ENCODE results near the gene ARL10.

ARL10 gene, protein sequence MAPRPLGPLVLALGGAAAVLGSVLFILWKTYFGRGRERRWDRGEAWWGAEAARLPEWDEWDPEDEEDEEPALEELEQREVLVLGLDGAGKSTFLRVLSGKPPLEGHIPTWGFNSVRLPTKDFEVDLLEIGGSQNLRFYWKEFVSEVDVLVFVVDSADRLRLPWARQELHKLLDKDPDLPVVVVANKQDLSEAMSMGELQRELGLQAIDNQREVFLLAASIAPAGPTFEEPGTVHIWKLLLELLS

DNA sequence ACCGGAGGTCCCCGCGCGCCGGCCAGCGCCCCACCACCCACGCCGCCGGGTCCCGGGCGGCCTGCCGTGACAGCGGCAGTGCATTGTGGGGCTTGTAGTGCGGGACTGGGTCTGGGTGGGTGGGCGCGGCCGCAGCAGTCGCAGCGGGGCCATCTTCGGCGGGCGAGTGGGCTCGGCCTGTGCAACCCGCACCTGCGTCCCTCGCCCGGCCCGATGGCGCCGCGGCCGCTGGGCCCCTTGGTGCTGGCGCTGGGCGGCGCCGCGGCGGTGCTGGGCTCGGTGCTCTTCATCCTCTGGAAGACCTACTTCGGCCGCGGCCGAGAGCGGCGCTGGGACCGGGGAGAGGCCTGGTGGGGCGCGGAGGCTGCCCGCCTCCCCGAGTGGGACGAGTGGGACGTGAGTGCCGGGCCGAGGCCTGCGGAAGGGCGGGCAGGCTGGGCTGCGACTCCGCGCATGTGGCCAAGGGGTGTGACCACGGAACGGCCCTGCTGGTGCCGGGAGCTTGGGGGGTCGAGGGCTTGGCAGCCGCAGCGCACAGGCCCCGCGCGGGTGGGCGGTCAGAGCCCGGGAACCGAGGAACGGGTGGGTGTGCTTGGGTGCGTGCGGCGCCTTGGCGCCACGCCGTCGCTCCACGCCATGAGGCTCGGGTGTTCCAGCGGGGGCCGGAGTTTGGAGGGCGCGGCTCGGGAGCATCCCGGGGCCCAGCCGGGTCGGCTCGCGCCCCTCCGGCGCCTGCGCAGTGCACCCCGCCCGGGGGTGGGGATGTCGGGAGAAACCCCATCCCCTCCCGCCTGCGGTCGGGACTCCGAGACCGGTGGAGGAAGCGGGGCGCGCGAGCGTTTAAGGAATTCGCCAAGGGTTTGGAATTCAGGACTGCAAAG is at the start of gene ARL10:
Gene ARL10, plus strand, starts transcription at position 137 of the 881 bp plus-strand sequence. Its CDS starts 77 bp downstream, at position 214.
- peak; percentile 9 to 19 for DNase-seq

DNA sequence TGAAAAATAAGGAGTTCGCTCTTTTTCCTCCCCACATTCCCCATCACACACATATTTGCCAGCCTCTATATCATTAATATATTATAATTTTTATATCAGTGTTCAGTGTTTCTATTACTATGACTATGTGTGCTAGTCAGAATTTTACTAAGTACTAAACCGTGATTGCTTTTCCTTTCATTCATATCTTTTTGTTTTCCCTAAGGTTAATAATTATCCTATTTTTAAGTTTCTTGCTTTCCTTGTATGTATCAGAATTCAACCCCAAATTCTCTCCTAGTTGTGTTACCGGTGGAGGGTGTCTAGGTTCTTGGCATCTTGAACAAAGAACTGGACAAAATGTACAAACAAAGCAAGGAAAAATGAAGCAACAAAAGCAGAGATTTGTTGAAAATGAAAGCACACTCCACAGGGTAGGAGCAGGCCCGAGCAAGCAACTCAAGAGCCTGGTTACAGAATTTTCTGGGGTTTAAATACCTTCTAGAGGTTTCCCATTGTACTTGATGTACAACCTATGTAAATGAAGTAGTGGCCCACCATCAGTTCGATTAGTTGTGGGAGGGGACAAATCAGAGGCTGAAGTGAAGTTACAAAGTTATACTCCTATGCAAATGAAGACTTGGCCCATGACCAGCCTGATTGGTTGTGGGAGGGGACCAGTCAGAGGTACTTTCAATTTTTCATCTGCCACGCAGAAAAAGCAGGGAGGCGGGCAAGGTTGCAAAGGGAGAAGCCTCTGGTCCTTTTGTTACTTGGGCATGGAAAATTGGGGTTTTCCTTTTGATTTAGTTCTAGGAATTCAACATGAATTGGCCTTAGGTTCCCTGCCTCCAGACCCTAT is 47.5 kb upstream of the ARL10 start:
- no peak for DNase-seq

DNA sequence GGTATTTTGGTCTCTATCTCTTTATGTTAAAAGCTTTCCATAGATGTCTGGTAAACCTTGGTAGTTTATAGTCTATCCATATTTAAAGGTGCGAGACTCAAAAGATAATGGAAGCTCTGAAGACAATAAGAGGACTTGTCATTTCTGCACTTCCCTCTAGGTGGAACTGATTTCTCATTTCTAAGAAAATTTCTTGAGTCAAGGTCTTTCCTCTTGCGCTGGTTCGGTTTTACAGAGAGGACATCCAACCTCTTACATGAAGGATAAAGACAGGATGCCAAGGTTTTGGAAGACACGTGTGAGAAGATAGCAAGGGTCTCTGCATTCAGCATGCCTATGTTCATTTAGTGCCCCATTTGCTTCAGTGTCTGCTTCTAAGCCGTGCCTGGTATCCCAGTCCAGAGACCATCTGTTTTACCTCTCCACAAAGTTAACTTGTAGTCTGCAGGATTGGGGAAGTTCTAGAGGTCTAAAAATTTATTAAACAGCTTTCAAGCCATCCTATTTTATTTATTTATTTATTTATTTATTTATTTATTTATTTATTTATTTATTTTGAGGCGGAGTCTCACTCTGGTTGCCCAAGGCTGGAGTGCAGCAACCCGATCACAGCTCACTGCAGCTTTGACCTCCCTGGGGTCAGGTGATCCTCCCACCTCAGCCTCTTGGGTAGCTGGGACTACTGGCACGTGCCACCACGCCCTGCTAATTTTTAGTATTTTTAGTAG is 45.3 kb upstream of the ARL10 start:
- DNase-seq: no peak

DNA sequence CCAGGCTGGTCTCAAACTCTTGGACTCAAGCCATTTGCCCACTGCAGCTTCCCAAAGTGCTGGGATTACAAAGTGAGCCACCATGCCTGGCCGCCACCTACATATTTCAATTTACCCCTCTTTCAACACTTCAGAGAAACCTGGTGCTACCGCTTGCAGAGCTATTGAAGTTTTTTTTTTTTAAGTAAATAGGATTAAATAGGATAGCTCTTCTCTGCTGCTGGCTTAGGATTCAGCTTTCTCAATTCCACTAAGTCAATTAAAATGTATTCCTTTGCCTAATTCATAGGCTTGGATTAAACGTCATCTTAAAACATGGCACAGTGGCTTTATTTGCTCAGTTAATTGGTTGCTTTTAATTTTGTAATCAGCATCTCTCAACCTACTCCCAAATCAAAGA is 44.7 kb upstream of the ARL10 start:
- DNase-seq: no peak

DNA sequence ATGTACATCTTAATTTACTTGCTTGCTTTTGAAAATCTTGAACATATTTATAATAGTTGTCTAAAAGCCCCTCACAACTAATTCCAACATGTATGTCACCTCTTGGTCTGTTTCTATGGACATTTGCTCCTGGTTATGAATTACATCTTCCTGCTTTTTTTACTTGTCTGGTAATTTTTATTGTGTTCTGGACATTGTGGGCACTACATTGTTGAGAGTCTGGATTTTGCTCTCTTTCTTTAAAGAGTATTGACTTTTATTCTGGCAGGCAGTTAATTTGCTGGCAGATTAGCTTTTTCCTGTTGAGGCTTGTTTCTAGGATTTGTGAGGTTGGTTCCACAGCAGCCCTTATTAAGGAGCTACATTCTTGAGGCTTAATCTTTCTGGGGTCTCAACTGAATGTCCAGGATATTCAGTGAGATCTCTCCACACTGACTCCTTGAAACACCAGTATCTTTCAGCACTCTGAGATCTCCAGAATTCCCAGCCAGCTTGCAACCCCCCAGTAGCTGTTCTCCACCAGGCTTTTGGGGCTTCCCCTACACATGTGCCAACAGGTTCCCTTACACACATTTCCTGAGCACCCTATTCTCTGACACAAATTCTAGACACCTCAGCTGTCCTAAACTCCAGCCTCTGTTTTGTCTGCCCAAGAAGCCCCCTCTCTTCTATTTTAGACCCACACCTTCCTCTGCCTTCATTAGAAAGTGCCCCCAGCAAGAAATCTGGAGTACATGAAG is 31.1 kb upstream of the ARL10 start:
- no peak for DNase-seq

DNA sequence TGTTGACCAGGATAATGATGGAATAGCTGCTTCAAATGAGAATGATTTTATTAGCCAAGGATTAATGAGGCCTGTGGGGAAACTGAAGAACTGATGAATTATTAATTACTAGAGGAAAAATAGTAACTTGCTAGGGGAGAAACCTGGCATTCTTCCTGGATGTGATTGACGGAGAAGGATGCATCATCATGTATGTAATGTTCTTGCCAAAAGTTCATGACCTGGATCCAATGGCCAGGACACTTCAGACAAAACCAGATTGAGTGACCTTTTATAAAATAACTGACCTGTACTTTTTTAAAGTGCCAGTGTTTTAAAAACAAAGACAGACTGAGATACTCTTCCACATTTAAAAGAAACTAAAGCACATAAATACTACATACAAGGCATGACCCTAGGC is 27.4 kb upstream of the ARL10 start:
- no peak for DNase-seq

DNA sequence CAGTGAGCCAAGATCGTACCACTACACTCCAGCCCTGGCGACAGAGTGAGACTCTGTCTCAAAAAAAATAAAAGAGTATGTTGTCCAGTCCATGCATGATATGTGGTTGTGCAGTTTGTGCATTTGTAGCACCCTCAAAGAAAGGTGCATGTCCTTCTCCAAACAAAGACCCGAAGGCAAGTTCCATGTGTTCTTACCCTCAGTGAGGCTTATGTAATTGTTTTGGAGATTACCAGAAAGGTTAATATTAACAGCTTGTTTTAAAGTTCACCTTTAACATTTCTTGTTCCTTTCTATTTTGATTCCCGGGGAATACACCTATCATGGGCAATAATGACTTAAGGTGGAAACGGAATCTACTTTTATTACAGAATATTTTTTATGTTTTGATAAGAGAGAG is 26.0 kb upstream of the ARL10 start:
- no peak for DNase-seq

DNA sequence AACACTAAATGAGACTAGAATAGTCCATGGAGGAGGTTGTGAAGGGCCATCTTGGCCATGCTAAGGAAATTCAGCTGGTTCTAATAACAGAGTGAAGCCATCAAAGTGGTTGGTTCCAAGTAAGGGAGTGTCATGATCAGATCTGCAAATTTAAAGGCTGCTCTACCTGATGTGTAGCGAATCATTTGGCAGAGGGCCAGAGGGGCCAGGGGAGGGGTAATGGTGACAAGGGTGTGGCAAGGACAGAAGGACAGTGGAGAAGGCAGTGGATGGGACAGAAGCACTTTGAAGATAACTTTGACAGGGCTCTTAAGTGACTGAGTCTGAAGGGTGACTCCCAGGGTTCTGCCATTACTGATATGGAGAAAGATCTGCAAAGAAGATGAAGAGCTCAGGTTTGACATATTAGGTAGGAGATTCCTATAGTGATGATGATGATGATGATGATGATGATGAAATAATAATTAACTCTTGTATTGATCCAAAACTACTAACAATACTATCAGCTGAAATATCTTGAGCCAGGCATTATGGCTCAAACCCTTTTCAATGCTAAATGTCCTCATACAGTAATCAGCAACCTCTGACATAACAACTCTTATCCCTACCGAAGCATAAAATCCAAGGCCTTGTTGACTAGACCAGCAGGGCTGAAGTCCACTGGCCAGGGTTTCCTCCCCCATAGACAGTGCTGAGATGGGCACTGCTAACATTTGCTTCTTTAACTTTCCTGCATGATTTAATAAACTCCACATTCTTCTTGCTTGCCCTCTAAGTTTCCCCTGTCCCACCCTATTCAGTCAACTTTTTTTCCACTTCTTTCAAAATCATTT is 23.7 kb upstream of the ARL10 start:
- no peak for DNase-seq

DNA sequence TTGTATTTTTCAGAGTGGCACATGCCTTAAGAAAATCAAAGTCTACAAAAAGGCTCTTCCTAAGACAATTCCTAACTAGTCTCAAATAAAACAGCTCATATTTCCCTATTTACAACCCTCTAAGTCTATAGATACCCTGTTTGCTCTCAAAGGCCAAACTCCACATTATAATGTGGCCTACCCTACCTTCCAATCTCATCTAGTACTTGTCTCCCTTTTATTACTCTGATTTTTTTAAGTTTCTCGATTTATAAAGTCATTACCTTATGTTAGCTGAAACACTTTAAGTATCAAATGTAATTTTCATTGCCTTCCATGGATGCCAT is 23.2 kb upstream of the ARL10 start:
- no peak for DNase-seq

DNA sequence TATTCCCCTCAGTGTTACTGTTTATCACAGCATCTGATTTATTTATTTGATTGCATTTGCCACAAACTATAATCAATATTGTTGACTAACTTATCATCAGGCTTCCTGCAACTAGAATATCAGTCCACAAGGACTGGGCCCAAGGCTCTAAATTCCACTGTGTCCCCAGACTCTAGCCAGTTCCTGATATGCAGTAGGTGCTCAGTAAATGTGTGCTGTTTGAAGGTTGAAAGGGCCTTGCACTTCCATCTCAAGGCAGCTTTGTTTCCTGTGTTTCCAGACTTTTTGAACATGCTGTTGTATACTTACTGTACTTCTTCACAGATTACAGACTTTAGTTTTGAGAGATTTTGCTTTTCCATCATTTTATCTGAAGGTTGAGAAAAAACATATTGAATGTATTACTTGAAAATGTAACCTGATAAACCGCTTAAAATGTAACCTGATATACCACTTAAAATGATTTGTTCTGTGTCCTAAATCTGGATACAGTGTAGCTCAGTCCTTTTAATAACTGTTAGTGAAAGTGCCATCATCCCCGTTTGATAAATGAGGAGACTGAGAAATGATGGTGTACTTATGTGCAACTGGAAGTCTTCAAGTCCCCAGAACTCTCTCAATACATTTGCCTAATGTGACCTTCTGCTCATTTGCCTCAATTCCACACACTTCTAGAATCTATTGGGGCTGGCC is 22.4 kb upstream of the ARL10 start:
- DNase-seq: no peak

DNA sequence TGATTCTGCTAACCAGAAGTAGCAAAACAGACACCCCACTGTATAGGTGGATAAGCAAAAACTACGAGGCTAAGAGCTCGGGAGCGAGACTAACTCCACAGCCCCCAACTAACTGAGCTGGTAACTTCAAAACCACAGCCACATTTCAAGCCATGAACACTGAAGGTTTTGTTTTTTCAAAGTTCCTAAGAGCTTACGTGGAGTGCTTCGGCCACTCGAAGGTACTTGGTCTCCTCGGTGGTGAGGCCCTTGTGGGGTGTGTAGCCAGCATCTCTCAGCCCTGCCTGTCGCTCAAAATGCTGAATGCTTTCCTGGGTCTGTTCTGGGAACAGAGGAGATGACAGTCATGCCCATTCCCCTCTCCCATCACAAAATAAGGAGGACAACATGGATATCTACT is 14.9 kb upstream of the ARL10 start:
- DNase-seq: no peak

DNA sequence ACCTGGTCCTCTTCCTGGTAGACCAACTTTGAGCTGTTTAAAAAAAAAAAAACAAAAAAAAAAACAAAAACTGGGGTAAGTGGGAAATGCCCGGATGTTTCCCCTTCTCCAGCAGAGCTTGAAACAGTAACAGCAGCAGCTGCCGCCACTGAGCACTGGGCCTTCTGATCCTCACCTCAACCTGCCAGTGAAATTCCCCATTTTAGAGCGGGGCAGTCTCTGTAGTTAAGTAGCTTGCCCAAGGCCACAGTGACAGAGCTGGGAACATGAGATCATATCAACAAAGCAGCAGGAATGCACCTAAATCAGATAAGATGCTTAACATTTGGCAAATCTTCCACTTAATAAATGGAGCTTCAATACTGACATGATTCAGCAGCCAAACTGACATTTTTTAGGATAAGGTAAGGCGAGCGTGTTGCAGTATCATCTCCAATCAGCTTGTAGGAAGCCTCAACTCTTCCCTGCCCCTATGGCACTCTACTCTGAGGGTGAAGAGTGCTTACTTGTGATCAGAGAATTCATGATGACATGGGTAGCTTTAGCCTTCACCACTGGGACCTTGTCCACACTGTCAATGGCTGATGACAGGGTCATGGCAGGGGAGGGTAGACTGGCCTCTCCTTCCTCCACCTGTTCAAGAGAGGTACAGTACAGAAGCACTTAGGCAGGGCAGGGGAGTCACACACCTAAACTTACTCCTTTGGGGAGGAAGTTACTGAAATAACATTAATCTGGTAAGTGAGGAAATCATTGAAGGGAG is 13.0 kb upstream of the ARL10 start:
- DNase-seq: no peak

DNA sequence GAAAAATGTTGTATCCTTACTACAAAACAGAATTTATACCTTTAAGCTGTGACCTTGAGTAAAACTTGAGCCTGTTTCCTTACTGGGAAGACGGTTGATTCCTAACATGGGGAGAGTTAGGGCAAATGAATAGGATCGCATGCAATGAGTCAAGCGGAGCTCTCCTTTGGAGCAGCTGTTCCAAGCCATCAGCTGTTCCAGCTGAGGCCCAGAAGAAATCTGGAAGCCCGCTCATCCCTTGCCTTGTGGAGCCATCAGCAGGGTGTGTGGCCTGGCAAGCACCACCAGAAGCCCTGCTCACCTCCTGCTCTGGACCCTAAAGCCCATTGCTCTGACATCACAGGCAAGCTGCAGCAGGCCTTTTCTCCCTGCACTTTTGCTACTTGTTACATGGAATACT is 11.8 kb upstream of the ARL10 start:
- no peak for DNase-seq

DNA sequence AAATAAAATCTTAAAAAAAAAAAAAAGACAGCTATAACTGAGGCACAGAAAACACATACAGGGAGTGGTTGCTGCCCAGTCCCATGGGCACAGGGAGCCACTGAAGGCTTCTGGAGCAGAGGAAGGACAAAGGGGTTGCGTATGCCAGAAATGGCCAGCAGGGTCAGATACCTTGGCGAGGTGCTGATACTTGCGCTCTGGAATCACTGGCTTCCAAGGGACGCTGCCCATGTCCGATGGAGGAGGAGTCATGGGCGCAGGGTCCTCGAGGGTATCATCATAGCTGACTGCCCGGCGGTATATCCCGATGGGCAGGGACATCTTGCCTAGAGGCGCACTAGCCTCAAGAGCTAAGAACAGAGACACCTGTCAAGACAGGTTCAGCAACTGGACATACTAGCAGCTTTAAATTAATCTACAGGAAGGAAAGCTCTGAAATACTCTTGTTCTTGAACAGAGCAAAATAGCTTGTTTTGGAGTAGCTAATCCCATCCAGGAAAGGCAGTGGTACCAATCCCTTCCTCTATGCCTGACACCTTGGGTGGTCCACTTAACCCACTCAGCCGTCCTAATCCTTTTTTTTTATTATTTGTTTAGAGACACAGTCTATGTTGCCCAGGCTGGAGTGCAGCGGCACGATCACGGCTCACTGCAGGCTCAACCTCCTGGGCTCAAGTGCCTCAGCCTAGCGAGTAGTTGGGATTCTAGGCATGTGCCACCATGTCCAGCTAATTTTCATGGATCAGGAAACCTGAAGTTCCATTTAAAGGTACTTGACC is 9.7 kb upstream of the ARL10 start:
- DNase-seq: no peak

DNA sequence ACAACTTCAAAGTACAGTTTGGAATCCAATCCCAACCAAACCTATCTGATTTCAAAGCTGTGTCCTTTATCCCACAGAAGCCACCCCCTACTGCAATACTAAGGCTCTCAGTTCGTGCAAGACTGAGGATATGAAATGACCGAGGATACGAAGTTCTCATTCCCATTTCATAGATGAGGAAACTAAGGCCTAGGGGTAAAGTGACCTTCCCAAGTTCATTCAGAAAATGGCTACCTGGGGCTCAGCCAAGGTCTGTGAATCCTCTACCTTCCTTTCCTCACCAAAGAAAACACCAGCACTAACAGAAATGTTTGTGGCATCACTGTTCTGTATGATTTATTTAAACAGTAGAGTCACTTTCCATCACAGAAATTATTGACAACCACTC is 9.1 kb upstream of the ARL10 start:
- DNase-seq: no peak

DNA sequence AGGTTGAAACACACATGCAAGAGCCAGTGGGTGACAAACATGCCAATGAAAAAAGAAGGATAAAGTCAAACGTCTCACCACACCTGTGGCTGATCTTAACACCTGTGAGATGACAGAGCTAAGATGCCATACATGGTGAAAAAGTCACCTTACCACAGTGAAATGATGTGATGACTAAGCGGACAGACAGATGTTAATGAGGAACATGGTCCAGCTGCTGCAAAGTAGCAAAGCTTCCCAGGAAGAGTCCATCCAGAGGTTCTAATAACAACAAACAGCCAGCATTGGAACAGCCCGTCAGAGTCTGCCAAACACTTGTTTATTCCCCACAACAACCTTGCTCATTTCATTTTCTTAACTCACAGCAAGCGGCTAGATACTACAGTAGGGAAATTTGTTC is 5.6 kb upstream of the ARL10 start:
- DNase-seq: no peak

DNA sequence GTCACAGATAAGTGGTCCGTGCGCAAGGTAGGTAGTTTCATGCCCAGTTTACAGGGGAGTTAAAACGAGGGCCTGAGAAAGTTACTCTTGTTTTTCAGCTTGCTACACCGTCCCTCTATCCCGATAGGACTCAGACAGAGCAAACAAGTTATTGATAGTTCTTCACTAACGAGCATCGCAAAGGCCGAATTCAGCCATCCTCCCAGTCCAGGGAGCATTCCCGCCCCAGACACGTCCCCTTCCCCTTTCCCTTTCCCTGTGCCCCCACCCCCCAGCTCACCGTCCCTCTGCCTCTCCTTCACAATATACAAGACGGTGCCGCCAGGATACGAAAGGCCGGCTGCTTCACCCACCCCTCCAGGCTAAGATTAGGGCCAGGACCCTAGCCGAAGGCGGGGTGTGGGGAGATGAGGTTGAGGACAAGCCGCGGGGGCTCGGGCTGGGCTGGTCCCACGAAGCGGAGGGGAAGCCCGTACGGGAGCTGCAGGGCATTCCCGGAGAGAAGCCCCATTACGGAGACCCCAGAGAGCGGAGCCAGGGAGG is 4.3 kb upstream of the ARL10 start:
- peak; percentile 1 to 3 for DNase-seq

DNA sequence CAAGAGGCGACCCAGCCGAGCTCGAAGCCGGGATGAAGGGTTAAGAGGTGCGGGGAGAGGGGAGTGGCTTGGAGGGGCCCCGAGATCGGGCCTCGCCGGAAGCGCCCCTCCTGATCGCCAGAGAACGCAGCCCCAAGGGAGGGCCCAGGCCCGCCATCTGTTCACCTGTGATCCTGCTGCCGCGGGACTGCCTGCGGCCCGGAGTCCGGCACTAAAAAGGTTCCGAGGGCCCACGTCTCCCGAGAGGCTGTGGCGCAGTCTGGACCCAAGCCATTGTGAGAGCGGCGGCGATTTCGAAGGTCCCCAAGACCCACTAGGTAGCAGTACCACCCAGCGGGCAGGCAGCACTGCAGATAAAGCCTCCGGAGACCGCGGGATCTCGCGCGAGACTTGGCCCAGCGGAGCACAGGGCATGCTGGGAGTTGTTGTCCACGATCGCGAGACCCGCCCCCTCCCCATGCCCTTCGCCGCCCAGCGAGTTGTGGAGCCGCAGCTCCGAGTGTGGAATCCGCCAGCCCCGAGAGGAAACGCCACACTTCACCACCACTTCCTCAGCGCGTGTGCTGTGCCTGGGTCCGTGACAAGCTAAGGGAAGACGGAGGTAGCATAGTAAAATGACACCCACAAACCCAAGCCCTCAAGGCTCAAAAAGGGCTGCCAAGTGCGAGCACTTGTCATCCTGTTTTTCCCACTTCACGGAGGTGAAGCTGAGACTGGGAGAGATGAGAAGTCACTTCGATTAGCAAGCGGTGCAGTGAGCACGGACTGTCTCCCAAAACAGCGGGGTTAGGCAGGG is 3.7 kb upstream of the ARL10 start, which contains the start of gene KIAA1191:
Gene KIAA1191, minus strand, starts transcription at position 328 of the 796 bp plus-strand sequence. CDS start 2,256 bp downstream, outside the sequence.
- peak; percentile 90 to 94 for DNase-seq
